PFSK-1 (cell line): ENCODE data around the gene SRSF12.

Experiments
- FOXP2 ChIP-seq: optimal IDR thresholded peaks from 2 replicates; pipeline ENCODE3; 2011; ENCODE audit warnings: borderline replicate concordance, control low read depth, inconsistent platforms; ENCODE audit not compliant: insufficient read depth; ENCODE audit errors: extremely low read length, extremely low read depth
- POLR2AphosphoS5 ChIP-seq: IDR thresholded peaks from 2 replicates; pipeline ENCODE4 v1.6.1; 2012; ENCODE audit warnings: low read depth, mild to moderate bottlenecking, control low read depth, low read length, moderate library complexity
- REST ChIP-seq, 2 experiments: IDR thresholded peaks; 2 replicates each; pipeline versions ENCODE4 v1.6.1 to v1.8.0; 2011 to 2012; ENCODE audit warnings: low read depth in 2 of 2, low read length in 2 of 2, control low read depth in 1 of 2, inconsistent platforms in 1 of 2, mild to moderate bottlenecking in 1 of 2, moderate library complexity in 1 of 2; ENCODE audit not compliant: insufficient read depth in 1 of 2
- SIN3A ChIP-seq: IDR thresholded peaks from 2 replicates; pipeline ENCODE4 v1.6.1; 2012; ENCODE audit warnings: mild to moderate bottlenecking, low read length, moderate library complexity, borderline replicate concordance; ENCODE audit not compliant: insufficient read depth
- TAF1 ChIP-seq: IDR thresholded peaks from 2 replicates; pipeline ENCODE4 v1.6.1; 2012; ENCODE audit warnings: low read length, control low read depth, borderline replicate concordance; ENCODE audit not compliant: insufficient read depth

SRSF12 gene

GRCh38 chr6:89081129-89081422 lies 36.8 kb downstream of the SRSF12 start:
- TF ChIP-seq REST (IDR thresholded peaks at IDR 0.05; ENCODE audit: insufficient read depth in 1 of 2, low read depth in 2 of 2, low read length in 2 of 2) (no peak; a peak in 1 of 4 replicates), POLR2AphosphoS5 (no peak), FOXP2 (no peak), TAF1 (no peak), SIN3A (no peak)

- peak; percentile 82 for TF ChIP-seq FOXP2
- peak in 1 of 2 experiments; percentile 47; a peak in 3 of 4 replicates for TF ChIP-seq REST (IDR thresholded peaks at IDR 0.05; ENCODE audit: insufficient read depth in 1 of 2, low read depth in 2 of 2, low read length in 2 of 2)
- peak; percentile 43; the same call in 1 of the 2 replicates for TF ChIP-seq SIN3A
- peak; percentile 98; the same call in 1 of the 2 replicates for TF ChIP-seq TAF1
- peak; percentile 99 for TF ChIP-seq POLR2AphosphoS5
These were observed 37.4 kb downstream of the SRSF12 start, which contains the start of gene PNRC1 for GRCh38 chr6:89080281-89081128. Gene PNRC1 (plus strand): TSS chr6:89080751. CDS start chr6:89080895, 144 bp downstream.

- no peak for TF ChIP-seq REST (IDR thresholded peaks at IDR 0.05; ENCODE audit: insufficient read depth in 1 of 2, low read depth in 2 of 2, low read length in 2 of 2)
- no peak for TF ChIP-seq FOXP2
- TF ChIP-seq TAF1 = no peak
- peak; percentile 49; the same call in 1 of the 2 replicates for TF ChIP-seq SIN3A
- TF ChIP-seq POLR2AphosphoS5 = no peak
These were observed 38.2 kb downstream of the SRSF12 start for GRCh38 chr6:89079511-89080234.

GRCh38 chr6:89073840-89074239 lies 44.0 kb downstream of the SRSF12 start:
- TF ChIP-seq SIN3A = no peak

- TF ChIP-seq REST (IDR thresholded peaks at IDR 0.05; ENCODE audit: insufficient read depth in 1 of 2, low read depth in 2 of 2, low read length in 2 of 2) = no peak
- TF ChIP-seq TAF1 = no peak
- no peak for TF ChIP-seq FOXP2
- no peak for TF ChIP-seq POLR2AphosphoS5
- no peak for TF ChIP-seq SIN3A
These were observed 44.8 kb downstream of the SRSF12 start for GRCh38 chr6:89073014-89073620.
